IMR-90 (cell line): ENCODE data around the gene SERPINI1. TPM values are rescaled to one million over a fixed set of nuclear protein-coding genes. Genes with fewer than 3 reads are reported as not detected.

Experiments used
- ATAC-seq: fragments of 200-7000 bp; cut with Tn5 transposase; 2 replicates; pipeline ENCODE4 v1.9.1; 2020; ENCODE audit warnings: low read depth, mild to moderate bottlenecking, moderate library complexity
- BruUV-seq: library from RNA; stranded (reverse); fragments of 400-500 nt; replicated peaks from 2 replicates; lab custom pipeline; 2021; lab: Mats Ljungman, UMichigan
- CTCF ChIA-PET: fragments of 300-600 bp; formaldehyde crosslinking; extraction: SDS; loops from one replicate; lab custom pipeline; 2021; ENCODE audit warnings: antibody characterized with exemption; lab: Yijun Ruan, JAX
- POLR2A ChIA-PET: fragments of 300-600 bp; sonication (Branson Sonifier 250); formaldehyde crosslinking; loops from one replicate; lab custom pipeline; 2022; ENCODE audit warnings: antibody characterized with exemption; ENCODE audit not compliant: unreplicated experiment; lab: Charles Lee
- DNase-seq: peaks from one replicate; pipeline ENCODE4 v3.0.0; 2013
- H2AFZ ChIP-seq: replicated peaks from 2 replicates; pipeline ENCODE3; 2013; ENCODE audit warnings: low read length, mild to moderate bottlenecking; ENCODE audit not compliant: poor library complexity
- H2AK5ac ChIP-seq: 2 replicates; pipeline ENCODE4 v1.6.1; 2013; ENCODE audit warnings: low read depth, low read length, inconsistent platforms
- H2AK9ac ChIP-seq: replicated peaks from 2 replicates; pipeline ENCODE3; 2013; ENCODE audit warnings: mild to moderate bottlenecking, low read depth, low read length, moderate library complexity; ENCODE audit not compliant: poor library complexity
- H2BK120ac ChIP-seq: 2 replicates; pipeline ENCODE4 v1.6.1; 2013; ENCODE audit warnings: low read depth, low read length, inconsistent platforms
- H2BK15ac ChIP-seq: 3 replicates; pipeline ENCODE4 v1.6.1; 2013; ENCODE audit warnings: low read depth, low read length, inconsistent platforms
- H2BK20ac ChIP-seq: 2 replicates; pipeline ENCODE4 v1.6.1; 2013; ENCODE audit warnings: low read depth, mild to moderate bottlenecking, inconsistent platforms, low read length, moderate library complexity
- H2BK5ac ChIP-seq: 2 replicates; pipeline ENCODE4 v1.6.1; 2013; ENCODE audit warnings: mild to moderate bottlenecking, low read depth, low read length, inconsistent platforms; ENCODE audit not compliant: poor library complexity, severe bottlenecking
- H3K14ac ChIP-seq: replicated peaks from 2 replicates; pipeline ENCODE4 v1.6.1; 2013; ENCODE audit warnings: low read depth, low read length, inconsistent platforms
- H3K18ac ChIP-seq: 2 replicates; pipeline ENCODE4 v1.6.1; 2013; ENCODE audit warnings: low read depth, low read length, control low read depth
- H3K23ac ChIP-seq: 2 replicates; pipeline ENCODE4 v1.6.1; 2013; ENCODE audit warnings: low read depth, low read length, inconsistent platforms
- H3K27ac ChIP-seq: 2 replicates; pipeline ENCODE4 v1.5.1; 2013; ENCODE audit warnings: mild to moderate bottlenecking, control low read depth, low read length; ENCODE audit not compliant: insufficient read depth
- H3K27me3 ChIP-seq: 2 replicates; pipeline ENCODE4 v1.6.1; 2013; ENCODE audit warnings: low read length; ENCODE audit not compliant: control insufficient read depth, insufficient read depth
- H3K36me3 ChIP-seq: 2 replicates; pipeline ENCODE4 v1.6.1; 2013; ENCODE audit warnings: low read length, mixed read lengths; ENCODE audit not compliant: control insufficient read depth, insufficient read depth
- H3K4ac ChIP-seq: 2 replicates; pipeline ENCODE4 v1.6.1; 2013; ENCODE audit warnings: low read depth, low read length, inconsistent platforms
- H3K4me1 ChIP-seq: 2 replicates; pipeline ENCODE4 v1.6.1; 2013; ENCODE audit warnings: low read length, mixed read lengths; ENCODE audit not compliant: control insufficient read depth, insufficient read depth
- H3K4me2 ChIP-seq: 2 replicates; pipeline ENCODE4 v1.6.1; 2013; ENCODE audit warnings: low read depth, mild to moderate bottlenecking, control low read depth, low read length, moderate library complexity
- H3K4me3 ChIP-seq: 2 replicates; pipeline ENCODE4 v1.5.1; 2013; ENCODE audit warnings: low read depth, mild to moderate bottlenecking, control low read depth, low read length, moderate library complexity; ENCODE audit not compliant: insufficient read depth
- H3K56ac ChIP-seq: 2 replicates; pipeline ENCODE4 v1.6.1; 2013; ENCODE audit warnings: low read length, inconsistent platforms; ENCODE audit not compliant: insufficient read depth; ENCODE audit errors: extremely low read depth
- H3K79me1 ChIP-seq, 2 experiments: 2 replicates each; pipeline ENCODE4 v1.6.1; 2013; ENCODE audit warnings: low read length in 2 of 2, inconsistent platforms in 1 of 2, low read depth in 1 of 2
- H3K9ac ChIP-seq: 2 replicates; pipeline ENCODE4 v1.6.1; 2013; ENCODE audit warnings: low read depth, low read length, control low read depth
- H3K9me1 ChIP-seq: 2 replicates; pipeline ENCODE4 v1.6.1; 2013; ENCODE audit warnings: low read length, inconsistent platforms; ENCODE audit not compliant: insufficient read depth
- H3K9me3 ChIP-seq: 2 replicates; pipeline ENCODE4 v1.6.1; 2013; ENCODE audit warnings: low read length; ENCODE audit not compliant: control insufficient read depth, insufficient read depth
- H4K20me1 ChIP-seq: 2 replicates; pipeline ENCODE4 v1.6.1; 2013; ENCODE audit warnings: low read length, inconsistent platforms; ENCODE audit not compliant: insufficient read depth
- H4K5ac ChIP-seq: 2 replicates; pipeline ENCODE4 v1.6.1; 2013; ENCODE audit warnings: mild to moderate bottlenecking, low read depth, low read length, control low read depth
- H4K8ac ChIP-seq, 2 experiments: 2 replicates each; pipeline ENCODE4 v1.6.1; 2013; ENCODE audit warnings: low read depth in 2 of 2, low read length in 2 of 2, control low read depth in 1 of 2, inconsistent platforms in 1 of 2
- H4K91ac ChIP-seq: 2 replicates; pipeline ENCODE4 v1.6.1; 2013; ENCODE audit warnings: low read depth, low read length, inconsistent platforms; ENCODE audit not compliant: insufficient read depth
- BHLHE40 ChIP-seq: fragments of 150-350 bp; IDR thresholded peaks from 2 replicates; pipeline ENCODE4 v1.6.1; 2016; ENCODE audit warnings: mild to moderate bottlenecking, low read depth, low read length
- CEBPB ChIP-seq: IDR thresholded peaks from 2 replicates; pipeline ENCODE4 v1.6.1; 2012; ENCODE audit warnings: low read depth, low read length, improper control_type of control experiment
- CTCF ChIP-seq: conservative IDR thresholded peaks from 2 replicates; pipeline ENCODE4 v1.5.1; 2012; ENCODE audit warnings: mild to moderate bottlenecking, low read depth, low read length, improper control_type of control experiment
- ELK1 ChIP-seq: fragments of 150-350 bp; IDR thresholded peaks from 2 replicates; pipeline ENCODE4 v1.6.1; 2016; ENCODE audit warnings: low read depth, mild to moderate bottlenecking, low read length, moderate library complexity, borderline replicate concordance
- FOS ChIP-seq: fragments of 150-350 bp; IDR thresholded peaks from 2 replicates; pipeline ENCODE4 v1.6.1; 2016; ENCODE audit warnings: low read depth, low read length
- NFE2L2 ChIP-seq: fragments of 150-350 bp; IDR thresholded peaks from 2 replicates; pipeline ENCODE4 v1.6.1; 2016; ENCODE audit warnings: low read depth, mild to moderate bottlenecking, low read length
- RAD21 ChIP-seq: IDR thresholded peaks from 2 replicates; pipeline ENCODE4 v1.6.1; 2012; ENCODE audit warnings: low read length, improper control_type of control experiment
- SMC3 ChIP-seq: fragments of 150-350 bp; IDR thresholded peaks from 2 replicates; pipeline ENCODE4 v1.6.1; 2016; ENCODE audit warnings: low read depth, mild to moderate bottlenecking, antibody characterized with exemption, low read length, moderate library complexity
- USF2 ChIP-seq: fragments of 150-350 bp; IDR thresholded peaks from 2 replicates; pipeline ENCODE4 v1.6.1; 2017; ENCODE audit warnings: mild to moderate bottlenecking, antibody characterized with exemption, low read length, low read depth
- WGBS, 2 experiments: methylation state at CpG; one replicate each; pipeline versions ENCODE4 v1.1.5 to v1.1.7; 2013; ENCODE audit warnings: missing lambda C conversion rate in 2 of 2; ENCODE audit not compliant: insufficient read length in 1 of 2; ENCODE audit errors: extremely low coverage in 2 of 2; 5-methylcytosine and 5-hydroxymethylcytosine counted together
- dilution Hi-C: fragments of 300-500 bp; cut with HindIII; formaldehyde crosslinking; loops from one replicate; pipeline ENCODE4 v1.14.3; 2018; ENCODE audit warnings: low sequenced_read_pairs; ENCODE audit not compliant: unreplicated experiment
- in situ Hi-C: fragments of 300-500 bp; cut with MboI; formaldehyde crosslinking; loops from 3 replicates; pipeline ENCODE4 v1.14.3; 2019; ENCODE audit warnings: low sequenced_read_pairs, inconsistent platforms, mixed read lengths
- intact Hi-C: fragments of 100-400 bp; cut with micrococcal nuclease; formaldehyde crosslinking; loops from 2 replicates; pipeline ENCODE4 v1.10.0; 2022
- polyA plus RNA-seq, 3 experiments: library from polyadenylated mRNA; depleted of rRNA; stranded (reverse); fragments of >200 nt; gene quantifications; 2 replicates each; pipeline ENCODE4 v1.2.3, GENCODE V29; 2012; ENCODE audit warnings: low replicate concordance in 1 of 3
- total RNA-seq: library from RNA; depleted of rRNA; stranded (reverse); fragments of >200 nt; gene quantifications from 2 replicates; pipeline ENCODE4 v1.2.3, GENCODE V29; 2012

The SERPINI1 gene
- total and polyA plus RNA-seq, 2 of the 4 experiments (the other 2 are of a cell fraction), result 0.36 to 1.3 TPM

- H2BK120ac ChIP-seq, result no peak overlapping the region
- no peak overlapping the region for H2AK5ac ChIP-seq
- no peaks in the 10 kb centered on the region for H3K36me3 ChIP-seq
- dilution Hi-C loops (no loop called here), in situ Hi-C loops (no loop called here), intact Hi-C loops (loop anchor here (5.0 kb wide), 1 partner anchor 43 kb away; no protein-coding TSS in a partner anchor)
- H2AFZ ChIP-seq, result no peak overlapping the region
- H3K4me1 ChIP-seq, result no peaks in the 10 kb centered on the region
- DNase-seq (no peak), ATAC-seq (no peak)
- no peaks in the 10 kb centered on the region for H3K9me3 ChIP-seq
- no peaks in the 10 kb centered on the region for H3K9me1 ChIP-seq
- no peak overlapping the region for H2BK15ac ChIP-seq
- no peaks in the 10 kb centered on the region for H4K20me1 ChIP-seq
- H3K27me3 ChIP-seq, result no peaks in the 10 kb centered on the region
- H4K91ac ChIP-seq, result no peak overlapping the region
- H3K4me3 ChIP-seq, result no peak overlapping the region
- H3K56ac ChIP-seq, result no peak overlapping the region
- H3K79me1 ChIP-seq, result no peaks in the 10 kb centered on the region
- ChIA-PET POLR2A (no interaction called here), CTCF (no interaction called here)
- no TSS peak for BruUV-seq
- H3K14ac ChIP-seq, result no peak overlapping the region
- H3K27ac ChIP-seq, result no peak overlapping the region
- H4K8ac ChIP-seq, result no peak overlapping the region
- no peak overlapping the region for H4K5ac ChIP-seq
- no peak overlapping the region for H3K9ac ChIP-seq
- H2AK9ac ChIP-seq, result no peak overlapping the region
- H3K23ac ChIP-seq, result no peak overlapping the region
- no peak overlapping the region for H2BK5ac ChIP-seq
- H3K18ac ChIP-seq, result no peak overlapping the region
- no peak overlapping the region for H3K4ac ChIP-seq
- no peak overlapping the region for H2BK20ac ChIP-seq
- WGBS, 2 experiments, result 80% methylated on average over 1 of the region's 4 CpGs; no CpG with 5 or more reads in 1 of the 2 experiments
- H3K4me2 ChIP-seq, result no peak overlapping the region
- no peak for TF ChIP-seq RAD21
- TF ChIP-seq BHLHE40, result no peak
- TF ChIP-seq ELK1, result no peak
- TF ChIP-seq NFE2L2, result no peak
- TF ChIP-seq CTCF, result no peak
- no peak for TF ChIP-seq USF2
- no peak for TF ChIP-seq SMC3
- TF ChIP-seq FOS, result no peak
- TF ChIP-seq CEBPB, result no peak
These were observed 104.1 kb downstream of the SERPINI1 start for GRCh38 chr3:167839460-167840134.
